Measurements from ENCODE around the gene TUBE1.
"Not testable (repeated sequence)": the region's sequence is repeated elsewhere in the genome, so short reads cannot be mapped to it uniquely, and the experiment has no call there.

Gene TUBE1, protein sequence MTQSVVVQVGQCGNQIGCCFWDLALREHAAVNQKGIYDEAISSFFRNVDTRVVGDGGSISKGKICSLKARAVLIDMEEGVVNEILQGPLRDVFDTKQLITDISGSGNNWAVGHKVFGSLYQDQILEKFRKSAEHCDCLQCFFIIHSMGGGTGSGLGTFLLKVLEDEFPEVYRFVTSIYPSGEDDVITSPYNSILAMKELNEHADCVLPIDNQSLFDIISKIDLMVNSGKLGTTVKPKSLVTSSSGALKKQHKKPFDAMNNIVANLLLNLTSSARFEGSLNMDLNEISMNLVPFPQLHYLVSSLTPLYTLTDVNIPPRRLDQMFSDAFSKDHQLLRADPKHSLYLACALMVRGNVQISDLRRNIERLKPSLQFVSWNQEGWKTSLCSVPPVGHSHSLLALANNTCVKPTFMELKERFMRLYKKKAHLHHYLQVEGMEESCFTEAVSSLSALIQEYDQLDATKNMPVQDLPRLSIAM

GRCh38 chr6:112087136-112087911 is at the start of gene TUBE1, which contains the start of gene FAM229B:
Gene TUBE1, minus strand, starts transcription at chr6:112087482. Its CDS starts 48 bp downstream, at chr6:112087434.
Gene FAM229B, plus strand, starts transcription at chr6:112087591. Its CDS starts 11,693 bp downstream, at chr6:112099284.
- peak; percentile 86 to 87 for DNase-seq

GRCh38 chr6:112130878-112131277 is 43.6 kb upstream of the TUBE1 start:
- no peak for DNase-seq

- no peak for DNase-seq
Measured at GRCh38 chr6:112128208-112128607, 40.9 kb upstream of the TUBE1 start.

- no peak for DNase-seq
Measured at GRCh38 chr6:112123982-112124381, 36.7 kb upstream of the TUBE1 start.

- DNase-seq, result no peak
Measured at GRCh38 chr6:112122756-112123155, 35.5 kb upstream of the TUBE1 start.

- DNase-seq, result no peak
Measured at GRCh38 chr6:112118034-112118433, 30.8 kb upstream of the TUBE1 start.

DNA sequence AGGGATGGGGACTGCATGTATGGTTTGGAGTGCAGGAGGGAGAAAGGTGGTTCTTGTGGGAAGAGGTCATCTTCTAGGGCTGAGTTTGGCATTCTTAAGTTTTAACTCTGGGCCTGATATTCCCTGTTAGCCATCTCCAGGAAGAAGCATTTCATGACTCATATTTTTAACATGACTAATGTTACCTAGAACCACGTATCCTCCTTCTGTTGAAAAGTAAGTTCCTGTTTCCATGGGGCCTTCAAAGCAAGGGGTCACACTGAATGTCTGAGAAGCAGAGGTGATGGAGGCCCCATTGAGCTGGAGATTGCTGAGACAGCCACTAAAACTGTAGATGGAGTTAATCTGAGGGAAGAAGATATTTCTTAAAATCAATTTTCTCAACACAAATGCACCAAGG is 30.3 kb upstream of the TUBE1 start:
- no peak for DNase-seq

- DNase-seq, result no peak
Measured at GRCh38 chr6:112116221-112116620, 28.9 kb upstream of the TUBE1 start.

DNA sequence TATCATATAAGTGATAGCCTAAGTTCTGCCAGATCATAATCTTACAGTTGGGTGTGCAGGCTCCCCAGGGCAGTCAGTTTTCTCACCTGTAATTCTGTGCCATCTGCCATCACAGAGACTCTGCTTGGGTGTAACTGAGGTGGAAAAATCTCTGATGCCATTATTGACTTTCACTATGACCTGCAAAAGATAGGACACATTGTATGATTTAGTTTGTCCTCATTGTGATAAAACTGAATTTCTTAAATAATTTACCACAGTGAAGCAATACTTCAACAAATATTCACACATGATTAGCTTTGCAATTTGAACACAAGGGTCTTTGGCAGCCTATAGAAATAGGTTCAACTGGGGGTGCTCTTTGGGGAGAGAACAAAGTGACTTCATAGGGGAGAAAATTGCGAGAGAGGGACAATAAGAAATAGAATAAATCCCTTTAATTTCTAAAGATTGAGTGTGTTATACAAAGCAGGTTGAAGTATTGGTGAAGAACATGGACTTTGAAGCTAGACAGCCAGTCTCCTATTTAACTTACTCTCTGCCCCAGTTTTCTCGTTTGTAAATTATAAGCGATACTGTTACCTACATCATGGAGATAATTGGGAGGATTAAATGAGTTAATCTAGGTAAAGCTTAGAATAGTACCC is 27.4 kb upstream of the TUBE1 start:
- DNase-seq, result no peak

- no peak for DNase-seq
Measured at GRCh38 chr6:112113918-112114317, 26.6 kb upstream of the TUBE1 start.

DNA sequence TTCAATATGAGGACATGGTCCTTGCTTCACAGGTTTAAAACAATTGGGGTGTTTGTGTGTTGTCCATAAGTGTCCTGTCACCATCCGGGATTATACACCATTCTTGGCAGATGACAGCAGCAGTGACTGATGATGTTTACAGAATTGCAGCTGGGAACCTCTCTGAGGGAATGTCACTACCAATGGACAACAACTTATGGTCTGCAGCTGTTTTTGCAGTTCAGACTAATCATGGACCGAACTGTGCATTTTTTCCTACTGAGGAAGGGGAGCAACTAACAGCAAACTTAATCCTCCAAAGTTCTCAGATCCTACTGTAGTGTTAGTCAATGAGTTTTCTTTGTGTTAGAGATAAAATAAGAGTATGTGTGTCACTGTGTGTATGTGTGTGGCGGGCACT is 26.1 kb upstream of the TUBE1 start:
- no peak for DNase-seq

- DNase-seq, result no peak
Measured at GRCh38 chr6:112109262-112109661, 22.0 kb upstream of the TUBE1 start.

GRCh38 chr6:112106562-112106961 is 19.3 kb upstream of the TUBE1 start:
- no peak for DNase-seq

- DNase-seq, result not testable (repeated sequence)
Measured at GRCh38 chr6:112106026-112106425, 18.7 kb upstream of the TUBE1 start.

GRCh38 chr6:112100561-112100960 is 13.3 kb upstream of the TUBE1 start:
- no peak for DNase-seq

GRCh38 chr6:112096901-112097300 is 9.6 kb upstream of the TUBE1 start:
- DNase-seq, result no peak

DNA sequence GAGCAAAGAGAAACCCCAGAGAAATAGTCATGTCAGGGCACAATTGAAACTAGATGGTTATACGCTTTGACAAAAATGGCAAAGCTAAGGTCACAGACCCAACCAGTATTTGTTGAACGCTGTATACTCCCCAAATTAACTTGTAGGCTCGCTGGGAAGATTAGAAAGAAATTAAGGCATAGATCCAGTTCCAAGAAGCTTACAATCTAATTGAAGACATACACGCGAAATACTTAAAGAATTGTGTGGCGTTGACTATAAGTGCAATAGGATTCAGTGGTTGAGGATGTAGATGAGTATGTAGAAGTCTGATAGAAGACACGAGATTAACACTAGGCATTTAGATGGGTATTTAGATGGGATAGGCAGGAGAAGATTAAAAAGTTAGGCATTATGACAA is 634 bp upstream of the TUBE1 start:
- no peak for DNase-seq

DNA sequence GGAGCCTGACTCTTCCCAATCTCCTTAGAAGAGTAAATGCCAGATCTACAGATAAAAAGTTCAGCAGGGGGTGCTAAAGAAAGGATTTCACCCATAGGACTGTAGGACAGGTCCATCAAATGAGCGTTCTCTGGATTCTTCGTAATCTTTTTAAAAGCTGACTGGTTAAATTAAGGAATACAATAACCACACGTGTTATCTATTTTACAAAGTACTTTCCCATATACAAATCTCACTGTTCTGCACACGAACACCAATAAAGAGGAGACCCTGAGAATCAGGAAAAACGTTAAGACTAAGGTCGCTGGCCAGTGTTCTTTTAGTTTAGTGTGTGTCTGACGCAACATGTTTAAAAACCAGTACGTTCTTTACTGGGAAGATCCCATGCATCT is 542 bp downstream of the TUBE1 start:
- DNase-seq, result no peak

DNA sequence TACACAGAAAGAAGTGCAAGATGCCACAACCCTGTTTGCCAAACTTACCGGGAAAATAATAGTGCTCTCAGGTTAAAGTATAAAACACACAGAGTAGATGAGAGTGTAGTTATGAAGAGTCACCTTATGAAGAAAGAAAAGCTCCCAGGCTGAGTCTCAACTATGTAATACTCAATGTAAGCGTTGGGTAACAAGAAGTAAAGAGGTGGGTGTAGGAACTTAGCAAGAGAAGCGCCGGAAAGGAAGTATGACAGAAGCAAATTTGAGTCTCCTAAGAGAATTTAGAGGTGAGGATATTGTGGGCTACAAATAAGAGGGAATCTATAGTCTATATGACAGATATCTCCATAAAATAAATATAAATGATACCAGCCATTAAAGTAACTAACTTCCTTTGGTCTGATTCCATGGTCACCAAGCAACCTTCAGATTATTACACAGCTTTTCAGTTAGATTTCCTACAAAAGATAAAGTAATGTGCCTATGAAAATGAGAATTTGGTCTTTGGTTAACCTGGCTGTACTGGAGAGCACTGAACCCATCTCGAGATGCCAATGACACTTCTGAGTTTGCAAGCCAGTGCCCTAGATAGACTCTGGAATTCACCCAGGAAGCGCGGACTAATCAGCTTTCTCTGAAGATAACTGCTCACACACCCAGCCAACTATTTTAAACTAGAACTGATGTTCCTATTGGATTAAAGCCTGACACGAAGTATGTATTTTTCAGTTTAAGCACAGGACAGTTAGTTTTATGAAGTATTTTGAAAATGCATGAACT is 1.8 kb downstream of the TUBE1 start:
- DNase-seq, result no peak

- DNase-seq, result no peak
Measured at GRCh38 chr6:112081569-112081968, 5.7 kb downstream of the TUBE1 start.

- DNase-seq, result no peak
Measured at GRCh38 chr6:112066606-112067005, 20.7 kb downstream of the TUBE1 start.

DNA sequence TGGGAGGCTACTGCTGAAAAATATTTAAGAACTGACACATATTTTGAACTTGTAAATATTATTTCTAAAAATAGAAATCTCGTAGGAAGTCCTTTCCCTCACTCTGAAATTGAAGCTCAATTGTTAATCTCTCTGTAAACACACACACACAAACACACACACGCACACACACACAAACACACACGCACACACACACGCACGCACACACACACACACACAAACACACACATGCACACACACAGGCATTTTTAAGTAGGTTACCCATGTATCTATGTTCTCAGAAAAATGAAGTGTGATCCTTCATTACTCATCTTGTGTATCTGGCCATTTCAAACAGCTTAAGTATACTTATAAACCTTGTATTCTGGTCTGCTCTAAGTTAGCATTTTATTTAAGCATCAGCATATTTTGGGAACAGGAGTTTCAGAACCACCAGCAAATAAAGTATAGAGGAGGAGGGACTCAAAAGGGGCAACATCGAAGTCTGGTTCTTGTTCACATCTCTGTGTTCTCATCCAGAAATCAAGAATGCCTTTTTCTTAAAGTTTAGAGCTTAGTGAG is 21.8 kb downstream of the TUBE1 start:
- DNase-seq, result no peak
